Measurements from ENCODE around the gene ZNF281. TPM values are rescaled to one million over a fixed set of nuclear protein-coding genes. Genes with fewer than 3 reads are reported as not detected.
"Not testable (repeated sequence)": the region's sequence is repeated elsewhere in the genome, so short reads cannot be mapped to it uniquely, and the experiment has no call there.

Gene ZNF281
- polyA plus RNA-seq, 1 donor from 2014 or later, result 30.9 TPM

- no peak overlapping the region for H3K4me3 Mint-ChIP-seq
- peaks cover 2 to 5% (median 5%) of the 10 kb centered on the region in 3 donors for H3K4me1 Mint-ChIP-seq
- no peaks in the 10 kb centered on the region for H3K9me3 Mint-ChIP-seq
- H3K27ac Mint-ChIP-seq, result no peak overlapping the region
- H3K36me3 Mint-ChIP-seq, result no peaks in the 10 kb centered on the region
- no peaks in the 10 kb centered on the region for H3K27me3 Mint-ChIP-seq
These were observed 5.4 kb upstream of the ZNF281 start for GRCh38 chr1:200415227-200415626.

GRCh38 chr1:200414657-200415056 is 4.8 kb upstream of the ZNF281 start:
- Mint-ChIP-seq H3K4me1 (peaks cover 5 to 8% (median 8%) of the 10 kb centered on the region in 3 donors), H3K27me3 (no peaks in the 10 kb centered on the region), H3K4me3 (no peak overlapping the region), H3K9me3 (no peaks in the 10 kb centered on the region), H3K36me3 (no peaks in the 10 kb centered on the region), H3K27ac (no peak overlapping the region)

GRCh38 chr1:200413766-200414165 is 3.9 kb upstream of the ZNF281 start:
- not testable (repeated sequence) for H3K27ac Mint-ChIP-seq, H3K9me3 Mint-ChIP-seq, H3K36me3 Mint-ChIP-seq, H3K27me3 Mint-ChIP-seq, H3K4me3 Mint-ChIP-seq
- H3K4me1 Mint-ChIP-seq, result peaks cover 8 to 13% (median 13%) of the 10 kb centered on the region in 3 donors

- Mint-ChIP-seq H3K27ac (no peak overlapping the region), H3K27me3 (no peaks in the 10 kb centered on the region)
These were observed 1.8 kb upstream of the ZNF281 start for GRCh38 chr1:200411406-200412257.

GRCh38 chr1:200410566-200410878 is 686 bp upstream of the ZNF281 start:
- Mint-ChIP-seq H3K4me1 (peaks cover 31 to 42% (median 34%) of the 10 kb centered on the region in 3 donors), H3K36me3 (peaks cover 3% of the 10 kb centered on the region), H3K27me3 (no peaks in the 10 kb centered on the region), H3K27ac (peak overlapping the region; percentile 79 to 99 (median 96)), H3K4me3 (peak overlapping the region; percentile 96 to 100 (median 97)), H3K9me3 (no peaks in the 10 kb centered on the region)

More at GRCh38 chr1:200411406-200412257, 1.8 kb upstream of the ZNF281 start:
- Mint-ChIP-seq H3K36me3 (peaks cover 1% of the 10 kb centered on the region), H3K9me3 (no peaks in the 10 kb centered on the region), H3K4me3 (peak overlapping the region in 3 of 4 donors; percentile 32 to 96 (median 44)), H3K4me1 (peaks cover 21 to 31% (median 25%) of the 10 kb centered on the region in 3 donors)

- Mint-ChIP-seq H3K27ac (peak overlapping the region; percentile 79 to 99 (median 96)), H3K4me1 (peaks cover 34 to 46% (median 37%) of the 10 kb centered on the region in 3 donors), H3K9me3 (no peaks in the 10 kb centered on the region), H3K36me3 (peaks cover 3% of the 10 kb centered on the region), H3K4me3 (peak overlapping the region; percentile 96 to 100 (median 97)), H3K27me3 (no peaks in the 10 kb centered on the region)
These were observed 554 bp downstream of the ZNF281 start for GRCh38 chr1:200409203-200409760.

- H3K27ac Mint-ChIP-seq, result no peak overlapping the region
These were observed 3.6 kb downstream of the ZNF281 start for GRCh38 chr1:200406161-200406797.

GRCh38 chr1:200405264-200405663 is 4.6 kb downstream of the ZNF281 start:
- peak overlapping the region in 3 of 4 donors; percentile 2 to 79 (median 68) for H3K4me3 Mint-ChIP-seq
- no peaks in the 10 kb centered on the region for H3K27me3 Mint-ChIP-seq
- no peak overlapping the region for H3K27ac Mint-ChIP-seq
- peaks cover 36 to 63% (median 48%) of the 10 kb centered on the region in 3 donors for H3K4me1 Mint-ChIP-seq
- peaks cover 7% of the 10 kb centered on the region for H3K36me3 Mint-ChIP-seq
- H3K9me3 Mint-ChIP-seq, result no peaks in the 10 kb centered on the region

More at GRCh38 chr1:200406161-200406797, 3.6 kb downstream of the ZNF281 start:
- Mint-ChIP-seq H3K9me3 (no peaks in the 10 kb centered on the region), H3K36me3 (peaks cover 7% of the 10 kb centered on the region), H3K4me3 (peak overlapping the region in 2 of 4 donors; percentile 68 to 79), H3K27me3 (no peaks in the 10 kb centered on the region), H3K4me1 (peaks cover 42 to 64% (median 51%) of the 10 kb centered on the region in 3 donors)

- Mint-ChIP-seq H3K4me3 (no peak overlapping the region), H3K4me1 (peaks cover 27 to 44% (median 33%) of the 10 kb centered on the region in 3 donors), H3K27ac (no peak overlapping the region), H3K27me3 (no peaks in the 10 kb centered on the region), H3K36me3 (peaks cover 6% of the 10 kb centered on the region), H3K9me3 (no peaks in the 10 kb centered on the region)
These were observed 8.1 kb downstream of the ZNF281 start for GRCh38 chr1:200401708-200402107.

- no peak overlapping the region for H3K27ac Mint-ChIP-seq
- H3K36me3 Mint-ChIP-seq, result peaks cover 6% of the 10 kb centered on the region
- H3K9me3 Mint-ChIP-seq, result no peaks in the 10 kb centered on the region
- no peaks in the 10 kb centered on the region for H3K27me3 Mint-ChIP-seq
- no peak overlapping the region for H3K4me3 Mint-ChIP-seq
- H3K4me1 Mint-ChIP-seq, result peaks cover 25 to 41% (median 32%) of the 10 kb centered on the region in 3 donors
These were observed 8.6 kb downstream of the ZNF281 start for GRCh38 chr1:200401263-200401662.

GRCh38 chr1:200400556-200400955 is 9.3 kb downstream of the ZNF281 start:
- peaks cover 18 to 37% (median 25%) of the 10 kb centered on the region in 3 donors for H3K4me1 Mint-ChIP-seq
- no peaks in the 10 kb centered on the region for H3K9me3 Mint-ChIP-seq
- H3K27ac Mint-ChIP-seq, result no peak overlapping the region
- peaks cover 5% of the 10 kb centered on the region for H3K36me3 Mint-ChIP-seq
- H3K4me3 Mint-ChIP-seq, result no peak overlapping the region
- no peaks in the 10 kb centered on the region for H3K27me3 Mint-ChIP-seq

GRCh38 chr1:200399860-200400259 is 10.0 kb downstream of the ZNF281 start:
- Mint-ChIP-seq H3K9me3 (no peaks in the 10 kb centered on the region), H3K36me3 (peaks cover 5% of the 10 kb centered on the region), H3K4me3 (no peak overlapping the region), H3K27me3 (no peaks in the 10 kb centered on the region), H3K27ac (no peak overlapping the region), H3K4me1 (peaks cover 15 to 32% (median 20%) of the 10 kb centered on the region in 3 donors)

- Mint-ChIP-seq H3K27ac (no peak overlapping the region), H3K4me3 (no peak overlapping the region), H3K4me1 (peaks cover 10 to 25% (median 15%) of the 10 kb centered on the region in 3 donors), H3K36me3 (peaks cover 5% of the 10 kb centered on the region), H3K27me3 (no peaks in the 10 kb centered on the region), H3K9me3 (no peaks in the 10 kb centered on the region)
These were observed 11.5 kb downstream of the ZNF281 start for GRCh38 chr1:200398373-200398772.

GRCh38 chr1:200392625-200393185 is 17.1 kb downstream of the ZNF281 start:
- no peak overlapping the region for H3K4me3 Mint-ChIP-seq
- no peaks in the 10 kb centered on the region for H3K36me3 Mint-ChIP-seq
- H3K27me3 Mint-ChIP-seq, result no peaks in the 10 kb centered on the region
- no peaks in the 10 kb centered on the region for H3K9me3 Mint-ChIP-seq
- peaks cover 0 to 13% (median 0%) of the 10 kb centered on the region in 3 donors for H3K4me1 Mint-ChIP-seq
- H3K27ac Mint-ChIP-seq, result no peak overlapping the region

- Mint-ChIP-seq H3K9me3 (no peaks in the 10 kb centered on the region), H3K4me3 (no peak overlapping the region), H3K36me3 (peaks cover 2% of the 10 kb centered on the region), H3K27me3 (no peaks in the 10 kb centered on the region), H3K27ac (no peak overlapping the region), H3K4me1 (peaks cover 1 to 9% (median 1%) of the 10 kb centered on the region in 3 donors)
These were observed 18.1 kb downstream of the ZNF281 start for GRCh38 chr1:200391747-200392146.

All from IgD-negative memory B cell (primary cell).